Smooth muscle cell (in vitro differentiated cells): Measurements from ENCODE around the gene CCDC106. TPM values are rescaled to one million over a fixed set of nuclear protein-coding genes. Genes with fewer than 3 reads are reported as not detected.

Source experiments
- DNase-seq: peaks from one replicate; lab custom pipeline; 2025; ENCODE audit not compliant: unreplicated experiment; lab: John Stamatoyannopoulos, UW
- H2AFZ ChIP-seq: fragments of 200-600 bp; sonication (generic); 2 replicates; pipeline ENCODE4 v1.6.0; 2016; ENCODE audit warnings: antibody characterized with exemption, low read depth, mild to moderate bottlenecking
- H3F3A ChIP-seq: fragments of 200-600 bp; sonication (generic); 2 replicates; pipeline ENCODE4 v1.6.0; 2017; ENCODE audit warnings: antibody characterized with exemption, low read depth
- H3K27ac ChIP-seq: fragments of 200-600 bp; sonication (generic); 2 replicates; pipeline ENCODE4 v1.5.1; 2016; ENCODE audit warnings: low read depth, mild to moderate bottlenecking
- H3K27me3 ChIP-seq: fragments of 200-600 bp; sonication (generic); 2 replicates; pipeline ENCODE4 v1.6.1; 2016; ENCODE audit warnings: low read depth, mild to moderate bottlenecking
- H3K36me3 ChIP-seq: fragments of 200-600 bp; sonication (generic); 2 replicates; pipeline ENCODE4 v1.5.1; 2016; ENCODE audit warnings: low read depth
- H3K4me1 ChIP-seq: fragments of 200-600 bp; sonication (generic); 2 replicates; pipeline ENCODE4 v1.5.1; 2016; ENCODE audit warnings: low read depth
- H3K4me2 ChIP-seq: fragments of 200-600 bp; sonication (generic); 2 replicates; pipeline ENCODE4 v1.6.0; 2016; ENCODE audit warnings: mild to moderate bottlenecking
- H3K4me3 ChIP-seq: fragments of 200-600 bp; sonication (generic); 2 replicates; pipeline ENCODE4 v1.5.1; 2016; ENCODE audit warnings: mild to moderate bottlenecking
- H3K79me2 ChIP-seq: fragments of 200-600 bp; sonication (generic); 2 replicates; pipeline ENCODE4 v1.6.0; 2016; ENCODE audit warnings: low read depth, mild to moderate bottlenecking
- H3K9ac ChIP-seq: fragments of 200-600 bp; sonication (generic); 2 replicates; pipeline ENCODE4 v1.6.0; 2016; ENCODE audit warnings: low read depth
- H3K9me3 ChIP-seq: fragments of 200-600 bp; sonication (generic); replicated peaks from 2 replicates; pipeline ENCODE4 v1.5.1; 2016; ENCODE audit warnings: low read depth
- H4K20me1 ChIP-seq: fragments of 200-600 bp; sonication (generic); 2 replicates; pipeline ENCODE4 v1.6.0; 2016; ENCODE audit warnings: low read depth
- WGBS: methylation state at CpG from one replicate; pipeline ENCODE4 v1.1.7; 2016; ENCODE audit warnings: low lambda C conversion rate; 5-methylcytosine and 5-hydroxymethylcytosine counted together
- polyA plus RNA-seq: library from polyadenylated mRNA; unstranded; fragments of >200 nt; fragmentation: Nextera tagmentation; extraction: Ambion mirVana; gene quantifications from 2 replicates; pipeline ENCODE4 v1.2.1, GENCODE V29; 2016
- total RNA-seq: library from RNA; depleted of rRNA; stranded (reverse); fragments of >200 nt; gene quantifications from 2 replicates; pipeline ENCODE4 v1.2.3, GENCODE V29; 2014
- TF ChIP-seq, protein P1 (sequence below): fragments of 200-600 bp; sonication (generic); IDR thresholded peaks from 2 replicates; pipeline ENCODE4 v1.5.1; 2017; ENCODE audit warnings: borderline replicate concordance, mild to moderate bottlenecking, antibody characterized with exemption; ENCODE audit not compliant: insufficient read depth, poor library complexity, severe bottlenecking

Gene CCDC106
- total and polyA plus RNA-seq, 2 experiments from 2014 or later: 6.9 to 18.3 TPM

DNA sequence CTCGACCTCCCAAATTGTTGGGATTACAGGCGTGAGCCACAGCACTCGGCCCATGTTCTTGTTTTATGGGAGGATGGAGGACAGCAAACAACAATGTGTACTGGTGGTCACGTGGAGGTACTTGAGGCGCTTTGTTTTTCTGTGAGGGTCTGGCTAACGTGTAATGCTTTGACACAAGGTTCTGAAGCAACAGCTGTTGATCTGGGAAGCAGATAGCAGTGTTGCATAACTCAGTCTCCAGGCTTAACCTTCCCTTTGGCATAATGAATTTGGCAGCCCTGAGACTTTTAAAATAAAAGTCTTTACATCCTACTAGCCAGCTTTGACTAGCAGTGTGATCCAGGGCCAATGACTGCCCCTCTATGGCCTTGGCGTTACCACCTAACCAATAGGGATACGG, 14.2 kb upstream of the CCDC106 start:
- peaks cover 8% of the 10 kb centered on the region for H3K4me1 ChIP-seq
- WGBS: 86% methylated on average over 8 of the region's 8 CpGs
- H2AFZ ChIP-seq: peak overlapping the region; percentile 41
- no peak overlapping the region for H3K27ac ChIP-seq
- peaks cover 15% of the 10 kb centered on the region for H3F3A ChIP-seq
- no peak overlapping the region for H3K4me3 ChIP-seq
- no peaks in the 10 kb centered on the region for H4K20me1 ChIP-seq
- H3K79me2 ChIP-seq: peaks cover 36% of the 10 kb centered on the region
- H3K36me3 ChIP-seq: no peaks in the 10 kb centered on the region
- TF ChIP-seq, protein P1, sequence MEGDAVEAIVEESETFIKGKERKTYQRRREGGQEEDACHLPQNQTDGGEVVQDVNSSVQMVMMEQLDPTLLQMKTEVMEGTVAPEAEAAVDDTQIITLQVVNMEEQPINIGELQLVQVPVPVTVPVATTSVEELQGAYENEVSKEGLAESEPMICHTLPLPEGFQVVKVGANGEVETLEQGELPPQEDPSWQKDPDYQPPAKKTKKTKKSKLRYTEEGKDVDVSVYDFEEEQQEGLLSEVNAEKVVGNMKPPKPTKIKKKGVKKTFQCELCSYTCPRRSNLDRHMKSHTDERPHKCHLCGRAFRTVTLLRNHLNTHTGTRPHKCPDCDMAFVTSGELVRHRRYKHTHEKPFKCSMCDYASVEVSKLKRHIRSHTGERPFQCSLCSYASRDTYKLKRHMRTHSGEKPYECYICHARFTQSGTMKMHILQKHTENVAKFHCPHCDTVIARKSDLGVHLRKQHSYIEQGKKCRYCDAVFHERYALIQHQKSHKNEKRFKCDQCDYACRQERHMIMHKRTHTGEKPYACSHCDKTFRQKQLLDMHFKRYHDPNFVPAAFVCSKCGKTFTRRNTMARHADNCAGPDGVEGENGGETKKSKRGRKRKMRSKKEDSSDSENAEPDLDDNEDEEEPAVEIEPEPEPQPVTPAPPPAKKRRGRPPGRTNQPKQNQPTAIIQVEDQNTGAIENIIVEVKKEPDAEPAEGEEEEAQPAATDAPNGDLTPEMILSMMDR: no peak
- no peak overlapping the region for H3K4me2 ChIP-seq
- H3K27me3 ChIP-seq: no peaks in the 10 kb centered on the region
- no peak for DNase-seq
- H3K9me3 ChIP-seq: no peaks in the 10 kb centered on the region
- no peak overlapping the region for H3K9ac ChIP-seq

DNA sequence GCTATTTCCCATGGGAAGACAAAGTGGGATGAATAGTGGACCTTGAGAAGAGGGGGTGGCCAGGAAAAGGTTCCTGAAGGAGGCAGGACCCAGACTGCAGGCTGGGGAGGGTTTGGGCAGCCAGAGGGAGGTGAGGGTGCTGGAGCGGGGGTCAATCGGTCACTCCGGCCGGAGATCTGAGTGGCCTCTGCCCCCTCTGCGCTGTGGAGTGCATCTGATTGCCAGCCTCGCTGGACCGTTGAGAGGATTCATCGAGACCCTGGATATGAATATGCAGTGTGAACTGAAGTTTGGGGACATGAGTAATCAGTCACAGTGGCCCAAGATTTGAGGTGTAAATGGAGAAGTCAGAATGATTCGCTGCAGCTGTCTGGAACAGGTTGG, 12.7 kb upstream of the CCDC106 start:
- DNase-seq: no peak
- no peaks in the 10 kb centered on the region for H3K36me3 ChIP-seq
- H3K27ac ChIP-seq: peak overlapping the region; percentile 91
- WGBS: 17% methylated on average over 9 of the region's 9 CpGs
- peaks cover 18% of the 10 kb centered on the region for H3F3A ChIP-seq
- peaks cover 8% of the 10 kb centered on the region for H3K4me1 ChIP-seq
- H2AFZ ChIP-seq: no peak overlapping the region
- peak overlapping the region; percentile 95 for H3K9ac ChIP-seq
- no peaks in the 10 kb centered on the region for H4K20me1 ChIP-seq
- peaks cover 41% of the 10 kb centered on the region for H3K79me2 ChIP-seq
- H3K27me3 ChIP-seq: no peaks in the 10 kb centered on the region
- peak overlapping the region; percentile 90 for H3K4me2 ChIP-seq
- peak overlapping the region; percentile 87 for H3K4me3 ChIP-seq
- H3K9me3 ChIP-seq: no peaks in the 10 kb centered on the region
- TF ChIP-seq, protein P1: no peak

DNA sequence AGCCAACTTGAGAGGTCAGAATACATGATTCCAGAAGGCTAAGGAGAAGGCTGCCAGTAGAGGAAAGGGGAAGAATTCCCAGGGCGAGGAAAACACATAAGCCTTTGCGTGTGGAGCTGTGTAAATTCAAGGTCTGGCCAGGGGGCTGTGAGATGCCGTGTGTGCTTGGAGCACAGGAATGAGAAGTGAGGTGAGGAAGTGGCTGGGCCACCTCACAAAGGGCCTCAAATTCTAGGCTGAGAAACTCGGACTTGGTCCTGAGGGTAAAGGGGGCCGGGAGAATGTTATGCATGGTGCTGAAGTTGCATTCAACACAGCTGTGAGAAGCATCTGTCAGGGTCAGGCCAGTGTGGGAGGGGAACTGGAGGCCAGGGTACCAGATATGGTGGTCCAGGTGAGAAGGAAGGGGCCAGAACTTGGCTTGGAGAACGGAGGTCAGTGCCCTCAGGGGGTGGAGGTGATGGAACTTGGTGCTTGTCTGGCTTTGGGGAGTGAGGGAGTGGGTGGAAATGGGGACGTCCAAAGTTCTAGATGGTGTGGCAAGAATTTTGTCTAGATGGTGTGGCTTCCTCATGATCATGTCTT, 12.1 kb upstream of the CCDC106 start:
- Histone ChIP-seq H4K20me1 (no peaks in the 10 kb centered on the region), H2AFZ (no peak overlapping the region), H3K9ac (peak overlapping the region; percentile 95), H3K27me3 (no peaks in the 10 kb centered on the region), H3K36me3 (no peaks in the 10 kb centered on the region), H3K4me2 (peak overlapping the region; percentile 90), H3K9me3 (no peaks in the 10 kb centered on the region), H3K27ac (peak overlapping the region; percentile 91), H3K79me2 (peaks cover 41% of the 10 kb centered on the region), H3K4me1 (peaks cover 12% of the 10 kb centered on the region), H3K4me3 (peak overlapping the region; percentile 87), H3F3A (peaks cover 18% of the 10 kb centered on the region)
- TF ChIP-seq, protein P1: no peak
- WGBS: 80% methylated on average over 7 of the region's 7 CpGs
- no peak for DNase-seq

DNA sequence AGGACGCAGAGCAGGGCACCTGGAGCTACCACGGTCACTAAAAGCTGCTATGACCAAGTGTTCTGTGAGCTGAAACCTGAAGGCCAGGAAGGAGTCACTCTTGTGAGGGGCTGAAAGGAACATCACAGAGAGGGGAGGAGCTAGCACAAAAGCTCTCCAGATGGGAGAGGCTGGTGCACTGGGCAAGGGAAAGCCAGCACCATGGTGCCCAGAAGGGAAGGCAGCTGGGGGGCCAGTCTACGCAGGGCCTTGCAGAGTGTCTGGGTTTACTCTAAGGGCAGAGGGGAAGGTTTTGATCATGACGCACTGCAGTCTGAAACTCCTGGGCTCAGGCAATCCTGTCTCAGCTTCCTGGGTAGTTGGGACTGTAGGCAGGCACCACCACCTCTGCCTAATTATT, 11.3 kb upstream of the CCDC106 start:
- peak overlapping the region; percentile 90 for H3K4me2 ChIP-seq
- TF ChIP-seq, protein P1: no peak
- no peak overlapping the region for H2AFZ ChIP-seq
- H3K4me3 ChIP-seq: no peak overlapping the region
- peak overlapping the region; percentile 91 for H3K27ac ChIP-seq
- H3K9me3 ChIP-seq: no peaks in the 10 kb centered on the region
- no peak for DNase-seq
- peaks cover 18% of the 10 kb centered on the region for H3F3A ChIP-seq
- H3K36me3 ChIP-seq: no peaks in the 10 kb centered on the region
- H3K4me1 ChIP-seq: peaks cover 12% of the 10 kb centered on the region
- H4K20me1 ChIP-seq: no peaks in the 10 kb centered on the region
- H3K9ac ChIP-seq: no peak overlapping the region
- no peaks in the 10 kb centered on the region for H3K27me3 ChIP-seq
- WGBS: 96% methylated on average over 4 of the region's 4 CpGs
- H3K79me2 ChIP-seq: peaks cover 41% of the 10 kb centered on the region
